NK-92 treated with Interleukin-12 subunit alpha and Interleukin-12 subunit beta, amount 100 ng/mL, for 24 hours (cell line): ENCODE data around the gene FMNL2.
"Not testable (repeated sequence)": the region's sequence is repeated elsewhere in the genome, so short reads cannot be mapped to it uniquely, and the experiment has no call there.

Experiments used
- DNase-seq: peaks from one replicate; lab custom pipeline; 2025; lab: John Stamatoyannopoulos, UW

The FMNL2 gene

DNA sequence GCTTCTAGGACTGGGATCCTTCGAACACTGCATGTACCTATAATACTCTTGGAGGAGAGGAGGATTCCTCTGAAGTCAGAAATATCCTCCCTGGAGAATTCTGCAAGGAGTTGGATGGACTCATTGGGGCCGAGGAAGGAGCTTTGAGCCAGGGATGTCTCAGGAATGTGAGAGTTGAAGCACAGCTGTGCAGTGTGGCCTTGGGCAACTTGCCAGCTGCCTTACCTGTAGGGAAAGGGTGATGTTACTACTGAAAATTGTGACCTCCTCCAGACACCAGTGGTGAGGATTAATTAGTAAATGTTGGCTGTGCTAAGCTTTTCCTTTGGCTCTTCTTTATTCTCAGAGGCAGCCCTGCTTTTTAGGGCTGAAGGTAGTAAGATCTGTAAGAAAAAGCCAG lies 41.4 kb downstream of the FMNL2 start:
- DNase-seq: no peak

DNA sequence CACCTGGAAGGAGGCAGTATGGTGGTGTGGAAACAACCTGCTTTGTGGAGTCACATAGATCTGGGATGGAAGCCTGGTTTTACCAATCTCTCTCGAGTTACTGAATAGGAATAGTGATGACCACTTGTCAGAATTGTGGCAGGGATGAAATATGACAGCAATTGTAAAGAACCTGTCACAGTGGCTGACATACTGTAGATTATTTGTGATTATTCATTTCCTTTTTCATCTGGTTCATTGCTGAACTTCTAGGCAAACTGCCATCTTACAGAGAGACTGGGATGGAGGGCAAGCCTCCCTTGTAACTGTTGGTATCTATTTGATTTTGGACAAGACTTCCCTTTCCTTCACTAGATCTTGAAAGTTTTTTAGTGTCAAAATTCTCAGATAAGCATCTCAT lies 42.0 kb downstream of the FMNL2 start:
- no peak for DNase-seq

GRCh38 chr2:152379089-152379488 lies 44.1 kb downstream of the FMNL2 start:
- no peak for DNase-seq

GRCh38 chr2:152380261-152381055 lies 45.5 kb downstream of the FMNL2 start:
- DNase-seq: no peak

GRCh38 chr2:152383702-152384101 lies 48.7 kb downstream of the FMNL2 start:
- DNase-seq: no peak

DNA sequence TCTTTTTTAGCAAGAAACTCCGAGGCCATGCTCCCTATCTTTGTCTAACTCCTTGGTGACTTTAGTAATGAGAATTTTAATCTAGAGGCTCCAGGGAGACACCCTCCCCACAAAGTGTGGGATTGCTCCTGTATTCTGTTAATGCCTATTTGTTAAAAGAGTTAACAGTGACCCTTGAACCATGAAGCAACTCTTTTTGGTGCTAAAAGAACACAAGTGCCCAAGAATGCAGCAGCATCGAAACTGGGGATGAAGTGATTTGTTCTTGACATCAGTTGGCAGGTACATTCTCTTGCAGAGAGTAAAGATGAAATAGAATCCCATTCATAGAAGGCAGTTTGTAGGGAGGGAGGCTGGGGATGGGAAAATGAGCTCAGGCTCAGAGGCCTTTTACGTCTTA lies 50.0 kb downstream of the FMNL2 start:
- DNase-seq: no peak

- no peak for DNase-seq
Measured at GRCh38 chr2:152385650-152386049, 50.7 kb downstream of the FMNL2 start.

GRCh38 chr2:152386266-152386665 lies 51.3 kb downstream of the FMNL2 start:
- DNase-seq: no peak

DNA sequence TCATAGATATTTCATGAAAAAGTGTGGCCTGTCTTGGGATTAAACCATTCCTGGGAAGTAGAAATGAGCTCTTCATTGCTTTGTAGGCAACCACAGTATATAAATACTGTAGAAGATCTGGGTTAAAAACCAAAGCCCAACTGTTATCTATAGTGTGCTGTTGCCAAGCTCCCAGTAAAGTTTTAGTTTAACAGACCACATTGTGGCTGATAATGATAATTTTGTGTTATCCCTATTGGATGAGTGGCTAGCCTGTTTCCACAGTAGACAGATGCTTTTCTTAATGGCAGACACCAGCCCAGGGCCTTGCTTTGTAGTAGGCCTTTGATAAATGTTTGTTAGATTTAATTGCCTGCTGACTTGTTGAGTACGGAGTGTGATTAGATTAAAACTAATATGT lies 52.1 kb downstream of the FMNL2 start:
- no peak for DNase-seq

DNA sequence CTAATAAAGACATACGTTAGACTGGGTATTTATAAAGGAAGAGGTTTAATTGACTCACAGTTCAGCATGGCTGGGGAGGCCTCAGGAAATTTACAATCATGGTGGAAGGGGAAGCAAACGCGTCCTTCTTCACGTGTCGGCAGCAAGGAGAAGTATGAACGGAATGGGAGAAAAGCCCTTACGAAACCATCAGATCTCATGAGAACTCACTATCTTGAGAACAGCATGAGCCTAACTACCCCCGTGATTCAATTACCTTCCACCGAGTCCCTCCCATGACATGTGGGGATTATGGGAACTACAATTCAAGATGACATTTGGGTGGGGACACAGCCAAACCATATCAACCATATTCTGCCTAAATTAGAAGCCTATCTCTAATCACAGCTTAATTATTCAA lies 53.3 kb downstream of the FMNL2 start:
- not testable (repeated sequence) for DNase-seq

- DNase-seq: no peak
Measured at GRCh38 chr2:152389483-152389882, 54.5 kb downstream of the FMNL2 start.

DNA sequence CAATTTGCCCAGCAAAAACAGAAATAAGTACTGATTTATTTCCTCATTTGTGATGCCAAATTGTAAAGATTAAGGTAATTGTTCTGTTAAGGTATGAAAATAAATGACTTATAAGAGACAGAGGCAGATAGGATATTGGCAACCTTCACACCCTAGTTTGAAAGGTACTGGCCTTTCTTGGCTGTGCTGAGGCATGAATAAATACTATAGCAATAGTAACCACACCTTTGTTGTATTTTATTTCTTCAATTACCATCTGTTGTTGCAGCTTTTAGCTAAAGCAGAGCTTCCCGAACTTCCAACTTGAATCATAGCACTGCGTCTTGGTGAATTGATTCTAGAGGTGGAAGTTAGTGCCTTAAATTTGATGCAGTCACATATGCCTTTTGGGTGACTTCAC lies 55.9 kb downstream of the FMNL2 start:
- DNase-seq: no peak

DNA sequence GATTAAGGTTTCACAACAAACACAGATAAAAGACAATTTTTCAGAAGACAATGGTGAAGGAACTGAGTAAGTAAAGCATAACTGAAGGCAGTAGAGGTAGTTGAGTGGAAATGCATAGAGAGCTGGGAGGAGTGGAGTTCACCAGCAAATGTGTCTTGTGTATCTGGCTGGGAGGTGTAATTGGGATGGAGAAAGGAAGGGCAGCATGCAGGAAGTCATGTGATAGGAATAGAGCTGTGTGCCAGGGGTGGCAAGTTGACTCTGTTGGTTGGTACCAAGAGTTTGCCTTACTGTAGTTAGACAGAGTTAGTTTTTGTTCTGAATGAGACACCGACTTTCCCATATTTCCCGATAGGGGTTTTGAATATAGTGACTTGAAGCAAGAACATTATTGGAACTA lies 56.3 kb downstream of the FMNL2 start:
- no peak for DNase-seq

- DNase-seq: no peak
Measured at GRCh38 chr2:152393377-152393776, 58.4 kb downstream of the FMNL2 start.

DNA sequence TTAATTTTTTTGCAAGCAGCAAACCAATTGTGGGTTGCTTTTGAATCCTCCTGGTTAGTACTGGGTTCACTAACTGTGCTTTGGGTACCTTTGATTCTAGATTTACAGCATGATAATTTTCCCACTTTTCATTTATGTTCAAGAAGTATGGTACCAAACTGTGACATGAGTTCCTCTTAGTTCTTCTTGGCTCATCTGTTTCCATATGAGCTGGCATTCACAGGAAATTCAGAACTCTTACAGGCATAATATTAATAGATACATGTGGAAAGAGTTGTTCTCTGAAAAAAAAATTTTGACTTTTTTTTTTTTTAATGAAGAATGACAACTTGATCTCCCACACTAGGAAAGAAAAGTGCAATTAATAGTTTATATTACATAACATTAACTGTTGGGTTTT lies 59.4 kb downstream of the FMNL2 start:
- DNase-seq: no peak

DNA sequence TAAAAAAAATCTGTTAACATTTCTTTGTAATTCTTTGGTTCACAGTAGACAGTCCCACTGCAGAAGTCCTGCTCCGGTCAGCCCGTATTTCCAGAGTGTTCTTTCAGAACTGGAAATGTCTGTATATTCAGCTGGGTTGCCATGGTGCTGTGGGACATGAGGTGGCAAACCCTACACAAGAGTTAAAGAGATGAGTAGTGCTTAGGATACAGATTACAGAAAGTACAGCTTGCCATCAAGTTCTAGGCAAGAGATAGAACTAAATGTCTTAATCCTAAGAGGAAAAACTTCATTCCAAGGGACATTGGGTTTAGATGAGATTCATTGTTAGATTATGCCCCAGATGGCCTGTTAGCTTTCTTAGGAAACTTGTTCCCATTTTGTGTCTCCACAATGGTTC lies 60.1 kb downstream of the FMNL2 start:
- no peak for DNase-seq

- DNase-seq: no peak
Measured at GRCh38 chr2:152395572-152395971, 60.6 kb downstream of the FMNL2 start.

DNA sequence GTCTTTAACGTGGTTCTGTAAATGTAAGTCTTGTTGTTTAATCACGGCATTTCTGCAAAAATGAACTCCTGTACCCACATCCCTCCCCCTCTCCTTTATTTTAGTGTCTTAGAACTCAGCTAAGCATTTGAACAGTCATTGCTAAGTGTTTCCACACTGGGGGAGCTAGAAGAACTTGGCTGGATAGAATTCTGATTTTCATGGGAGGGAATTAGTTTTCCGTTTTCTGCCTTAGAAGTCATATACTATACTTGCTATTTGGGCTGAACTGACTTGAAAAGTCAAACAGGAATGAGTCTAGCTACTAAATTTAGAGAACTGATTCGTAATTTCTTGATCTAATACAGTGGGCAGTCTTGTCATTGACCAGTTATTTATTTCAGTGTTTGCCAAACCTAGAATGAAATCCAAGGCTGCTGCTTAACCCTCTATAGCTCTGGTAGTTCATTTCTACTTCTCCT lies 61.1 kb downstream of the FMNL2 start:
- no peak for DNase-seq

GRCh38 chr2:152396763-152397162 lies 61.8 kb downstream of the FMNL2 start:
- DNase-seq: no peak

GRCh38 chr2:152399003-152399402 lies 64.0 kb downstream of the FMNL2 start:
- no peak for DNase-seq

- DNase-seq: no peak
Measured at GRCh38 chr2:152400607-152401214, 65.7 kb downstream of the FMNL2 start.

DNA sequence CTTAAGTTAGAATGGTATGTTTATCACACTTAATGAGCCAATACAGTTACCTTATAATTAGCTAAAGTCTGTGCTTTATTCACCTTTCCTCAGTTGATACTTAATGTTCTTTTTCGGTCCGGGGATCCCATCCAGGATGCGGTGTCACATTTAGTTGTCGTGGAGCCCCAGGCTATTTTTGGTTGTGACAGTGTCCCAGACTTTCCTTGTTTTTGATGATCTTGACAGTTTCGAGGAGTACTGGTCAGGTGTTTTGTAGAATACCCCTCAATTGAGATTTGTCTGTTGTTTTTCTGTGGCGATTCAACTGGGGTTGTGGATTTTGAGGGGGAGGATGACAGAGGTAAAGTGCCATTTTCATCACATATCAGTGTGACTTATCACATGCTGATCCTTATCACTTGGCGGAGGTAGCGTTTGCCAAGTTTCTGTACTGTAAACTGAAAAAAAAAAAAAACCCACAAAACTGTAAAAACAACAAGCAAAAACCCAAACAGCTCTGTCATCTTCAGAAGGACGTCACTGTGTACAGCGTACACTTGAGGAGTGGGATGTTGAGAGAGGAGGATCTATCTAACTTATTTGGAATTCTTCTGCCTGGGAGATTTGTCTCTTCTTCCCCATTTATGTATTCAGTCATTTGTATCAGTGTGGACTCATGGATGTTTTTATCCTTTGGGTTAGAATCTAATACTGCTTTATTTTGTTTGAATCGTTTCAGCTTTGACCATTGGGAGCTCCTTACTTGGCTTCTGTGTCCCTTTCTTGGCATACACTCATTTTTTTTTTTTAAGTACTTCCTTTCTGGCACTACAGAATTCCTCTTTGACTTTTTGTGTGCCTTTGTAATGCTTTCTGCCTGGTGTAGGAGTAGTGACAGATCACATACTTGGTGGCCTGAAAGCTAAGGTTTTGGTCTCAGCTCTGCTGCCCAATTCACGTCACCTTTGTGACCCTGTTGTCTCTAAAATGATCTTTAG lies 68.1 kb downstream of the FMNL2 start:
- DNase-seq: no peak
